ENCODE results near the gene DNMT3A.

DNA sequence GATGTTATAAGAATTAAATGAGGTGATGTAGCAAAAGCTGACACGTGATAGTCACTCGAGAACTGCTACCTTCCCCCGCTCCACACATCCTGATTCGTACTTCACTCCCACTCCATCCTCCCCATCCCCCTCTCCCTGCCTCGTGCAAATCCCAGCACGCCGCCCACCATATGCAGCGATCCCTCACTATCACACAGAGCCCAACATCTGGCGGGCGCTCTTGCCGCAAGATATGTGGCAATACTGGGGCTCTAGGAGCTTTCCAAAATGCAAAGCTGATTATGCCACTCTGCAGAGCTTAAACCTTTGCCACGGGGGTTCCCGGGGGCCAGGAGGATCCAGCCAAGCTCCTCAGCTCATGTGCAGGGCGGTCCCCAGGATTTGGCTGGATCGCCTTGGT is 37.4 kb downstream of the DNMT3A start:
- TF ChIP-seq EZH2 (IDR thresholded peaks at IDR 0.05; ENCODE audit: low read length, unreplicated experiment) (no peak), CTCF (conservative IDR thresholded peaks at IDR 0.05; ENCODE audit: low read depth, low read length) (no peak), EZH2phosphoT487 (IDR thresholded peaks at IDR 0.05; ENCODE audit: borderline replicate concordance, low read length) (no peak)

All from PC-3 (cell line).